Stimulated activated CD4-positive, alpha-beta T cell treated with anti-CD3 and anti-CD28 coated beads, Interleukin-12 subunit alpha, Interleukin-12 subunit beta, amount 100 ng/mL, for 48 hours (primary cell): ENCODE results near the gene EPS8L2.

Source experiments
- DNase-seq, 3 donors: peaks; one replicate each; pipeline ENCODE4 v3.0.0-alpha.2; 2020; ENCODE audit warnings: low read depth in 2 of 3, low spot score in 1 of 3

The EPS8L2 gene

DNA sequence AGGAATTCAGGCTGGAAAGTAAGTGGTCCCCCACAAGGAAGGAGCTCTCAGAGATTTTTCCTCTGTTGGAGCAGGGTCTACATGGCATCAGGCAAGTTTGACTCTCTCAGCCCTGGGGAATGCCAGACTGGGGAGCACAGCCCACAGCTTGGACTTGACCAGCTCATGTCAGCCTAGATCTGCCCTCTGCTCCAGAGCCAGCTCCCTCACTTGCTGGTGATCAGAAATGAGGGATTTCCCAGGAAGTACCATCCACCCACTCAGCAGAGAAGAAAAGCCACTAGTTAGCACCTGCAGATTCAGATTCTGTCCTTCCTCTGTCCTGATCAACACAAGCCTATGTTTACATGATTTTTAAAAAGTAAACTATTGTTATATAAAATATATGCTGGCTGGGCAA, 54.2 kb downstream of the EPS8L2 start:
- DNase-seq: no peak

DNA sequence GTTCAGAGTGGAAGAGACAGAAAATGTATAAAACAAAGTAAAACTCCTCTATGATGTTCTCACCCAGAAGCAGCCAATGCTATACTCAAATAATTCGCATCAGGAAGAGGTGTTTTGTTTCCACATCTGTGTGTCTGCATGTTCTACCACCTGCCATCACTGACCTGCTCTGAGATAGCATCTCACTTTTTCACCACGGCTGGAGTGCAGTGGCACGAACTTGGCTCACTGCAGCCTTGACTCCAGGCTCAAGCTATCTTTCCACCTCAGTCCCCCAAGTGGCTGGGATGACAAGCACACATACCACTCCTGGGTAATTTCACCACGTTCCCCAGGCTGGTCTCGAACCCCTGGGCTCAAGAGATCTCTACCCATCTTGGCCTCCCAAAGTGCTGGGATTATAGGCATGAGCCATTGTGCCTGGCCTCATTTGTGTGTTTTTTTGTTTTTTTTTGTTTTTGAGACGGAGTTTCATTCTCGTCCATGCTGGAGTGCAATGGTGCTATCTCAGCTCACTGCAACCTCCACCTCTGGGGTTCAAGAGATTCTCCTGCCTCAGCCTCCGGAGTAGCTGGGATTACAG, 55.6 kb downstream of the EPS8L2 start:
- no peak for DNase-seq

DNA sequence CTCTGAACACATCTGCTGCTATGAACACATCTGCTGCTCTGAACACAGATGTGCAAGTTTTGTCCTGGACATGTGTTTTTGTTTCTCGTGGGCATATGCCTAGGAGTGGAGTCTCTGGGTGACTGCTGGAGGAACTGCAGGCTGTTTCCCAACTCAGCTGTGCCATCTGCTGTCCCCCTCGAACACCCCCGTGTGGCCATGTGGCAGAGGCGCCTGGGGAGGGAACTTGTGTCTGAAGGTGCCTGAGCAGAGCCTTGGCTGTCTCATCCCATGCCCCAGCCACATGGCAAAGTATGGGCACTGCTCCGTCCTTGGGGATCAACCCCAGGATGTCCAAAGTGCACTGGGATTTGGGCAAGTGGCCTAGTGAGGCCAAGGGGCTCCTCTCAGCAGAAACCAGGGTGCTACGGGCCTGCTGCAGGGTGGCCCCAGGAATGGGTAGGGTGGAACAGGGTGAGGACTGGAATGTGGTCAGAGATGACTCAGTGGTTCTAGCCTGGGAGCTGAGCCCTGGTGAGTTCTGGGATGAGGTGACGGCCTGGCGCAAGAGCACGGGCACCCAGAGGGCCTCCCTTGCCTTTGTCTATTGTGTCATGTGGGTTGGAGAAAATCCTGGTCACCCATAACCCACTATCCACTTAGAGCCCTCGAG, 56.5 kb downstream of the EPS8L2 start:
- DNase-seq: no peak

- no peak for DNase-seq
Observed at GRCh38 chr11:763073-763463, 57.0 kb downstream of the EPS8L2 start.

GRCh38 chr11:763549-764321, 57.7 kb downstream of the EPS8L2 start:
- DNase-seq: no peak

DNA sequence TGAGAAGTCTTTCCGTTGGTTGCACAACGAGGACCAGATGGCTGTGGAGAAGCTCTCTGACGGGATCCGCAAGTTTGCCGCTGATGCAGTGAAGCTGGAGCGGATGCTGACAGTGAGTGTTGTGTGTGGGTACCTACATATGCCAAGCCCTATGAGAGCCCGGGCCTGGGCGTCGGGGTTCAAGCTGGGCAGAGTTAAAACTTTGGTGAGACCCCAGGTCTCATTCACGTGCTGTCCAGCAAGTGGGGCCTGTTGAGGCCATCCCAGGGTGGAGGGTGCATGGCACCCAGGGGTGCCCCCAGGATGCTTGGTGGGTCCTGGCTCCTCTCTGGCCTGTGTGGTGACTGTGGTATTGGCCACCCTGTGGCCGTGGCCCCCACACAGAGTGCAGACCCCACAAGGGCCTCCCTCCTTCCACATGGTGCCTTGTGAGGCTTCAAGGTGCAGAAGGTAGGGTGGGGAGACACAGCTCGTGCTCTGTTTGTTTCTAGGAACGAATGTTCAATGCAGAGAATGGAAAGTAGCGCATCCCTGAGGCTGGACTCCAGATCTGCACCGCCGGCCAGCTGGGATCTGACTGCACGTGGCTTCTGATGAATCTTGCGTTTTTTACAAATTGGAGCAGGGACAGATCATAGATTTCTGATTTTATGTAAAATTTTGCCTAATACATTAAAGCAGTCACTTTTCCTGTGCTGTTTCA, 58.4 kb downstream of the EPS8L2 start:
- DNase-seq: no peak

- DNase-seq: peak in 2 of 3 donors; percentile 28 to 52
Observed at GRCh38 chr11:765025-765801, 59.2 kb downstream of the EPS8L2 start.

DNA sequence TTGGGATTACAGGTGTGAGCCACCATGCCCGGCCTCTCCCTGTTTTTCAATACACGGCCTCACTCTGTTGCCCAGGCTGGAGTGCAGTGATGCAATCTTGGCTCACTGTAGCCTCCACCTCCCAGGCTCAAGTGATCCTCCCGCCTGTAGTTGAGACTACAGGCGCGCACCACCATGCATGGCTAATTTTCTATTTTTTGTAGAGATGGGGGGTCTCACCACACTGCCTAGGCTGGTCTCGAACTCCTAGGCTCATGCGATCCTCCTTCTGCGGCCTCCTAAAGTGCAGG, 59.7 kb downstream of the EPS8L2 start:
- no peak for DNase-seq

GRCh38 chr11:766106-766935, 60.3 kb downstream of the EPS8L2 start:
- DNase-seq: no peak

- no peak for DNase-seq
Observed at GRCh38 chr11:766936-767210, 60.8 kb downstream of the EPS8L2 start.

DNA sequence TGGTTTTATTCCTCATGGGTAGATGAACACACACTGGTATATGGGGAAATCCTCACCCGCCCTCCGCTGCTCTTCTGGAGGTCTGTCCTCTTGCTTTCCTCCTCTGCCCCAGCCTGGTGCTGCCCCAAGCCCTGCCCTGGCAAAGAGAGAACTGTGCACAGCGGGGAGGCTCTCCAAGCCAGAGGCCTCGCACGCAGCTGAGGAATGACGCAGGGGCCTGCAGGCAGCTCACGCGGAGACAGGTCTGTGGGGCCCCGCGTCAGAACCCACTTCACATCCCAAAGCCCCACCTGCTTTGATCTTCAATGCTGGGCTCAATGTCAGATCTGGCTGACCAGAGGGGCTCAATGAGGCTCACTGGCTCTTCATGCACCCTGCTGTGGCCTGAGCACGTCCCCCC, 61.2 kb downstream of the EPS8L2 start:
- DNase-seq: no peak

GRCh38 chr11:769887-770641, 64.0 kb downstream of the EPS8L2 start:
- no peak for DNase-seq

DNA sequence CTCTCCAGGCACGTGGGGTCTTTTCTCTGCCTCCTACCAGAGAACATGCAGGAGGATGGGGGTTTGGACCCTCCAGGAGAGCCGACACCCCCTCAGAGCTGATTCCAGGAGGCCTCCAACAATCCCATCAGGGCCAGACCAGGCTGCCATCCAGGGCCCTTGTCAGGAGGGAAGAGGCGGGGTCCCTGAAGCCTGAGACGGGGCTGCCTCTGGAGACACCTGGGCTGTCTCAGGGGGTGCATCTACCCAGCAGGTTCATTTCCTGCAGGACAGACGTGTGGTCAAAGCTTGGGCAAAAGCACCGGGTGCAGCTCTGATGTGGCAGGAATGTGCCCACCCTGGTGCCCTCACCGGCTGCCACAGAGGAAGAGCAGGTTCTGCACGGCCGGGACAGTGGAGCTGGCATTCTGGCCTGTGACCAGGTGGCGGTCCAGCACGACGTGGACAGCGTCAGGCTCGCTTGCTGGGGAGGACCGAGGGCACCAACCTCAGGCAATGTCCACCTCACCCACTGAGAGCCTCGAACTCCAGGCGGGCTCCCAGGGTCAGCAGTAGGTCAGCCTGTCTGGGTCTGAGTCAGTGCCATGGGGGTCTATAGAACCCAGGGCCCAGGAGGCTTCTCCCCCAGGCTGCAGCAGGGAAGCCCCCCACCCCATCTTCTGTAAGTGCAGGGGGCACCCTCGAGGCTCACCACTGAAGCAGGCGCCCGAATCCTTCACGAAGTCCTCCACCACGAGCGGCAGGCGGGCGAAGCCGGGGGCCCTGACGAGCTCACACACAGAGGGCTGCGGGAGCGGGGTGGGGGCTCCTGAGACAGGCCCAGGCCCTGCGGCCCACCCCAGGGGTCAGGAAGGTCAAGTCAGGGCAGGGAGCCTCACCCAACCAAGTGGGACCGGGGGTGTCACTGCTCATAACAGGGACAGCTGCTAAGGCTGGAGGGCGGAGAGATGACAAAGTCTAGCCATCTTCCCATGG, 64.9 kb downstream of the EPS8L2 start:
- DNase-seq: no peak

GRCh38 chr11:771617-772204, 65.7 kb downstream of the EPS8L2 start:
- DNase-seq: no peak

- DNase-seq: no peak
Observed at GRCh38 chr11:772429-773390, 66.7 kb downstream of the EPS8L2 start.

- DNase-seq: no peak
Observed at GRCh38 chr11:773425-773824, 67.4 kb downstream of the EPS8L2 start.

- no peak for DNase-seq
Observed at GRCh38 chr11:773830-774229, 67.8 kb downstream of the EPS8L2 start.
